Spinal cord (tissue), 10 donors: ENCODE data around the gene SSU72. TPM values are rescaled to one million over a fixed set of nuclear protein-coding genes. Genes with fewer than 3 reads are reported as not detected.
"Not testable (repeated sequence)": the region's sequence is repeated elsewhere in the genome, so short reads cannot be mapped to it uniquely, and the experiment has no call there.

Source experiments
- DNase-seq, 6 donors: peaks; one replicate each; pipeline versions ENCODE4 v3.0.0 to v3.0.0-alpha.2; 2013 to 2015; ENCODE audit warnings: low spot score in 6 of 6, low read depth in 4 of 6
- H3K27ac ChIP-seq: one replicate; pipeline ENCODE4 v1.5.1; 2013; ENCODE audit warnings: low read depth, low read length, control low read depth
- H3K27me3 ChIP-seq: one replicate; pipeline ENCODE4 v1.6.1; 2013; ENCODE audit warnings: low read length; ENCODE audit not compliant: control insufficient read depth, insufficient read depth
- H3K36me3 ChIP-seq: one replicate; pipeline ENCODE4 v1.6.1; 2013; ENCODE audit warnings: low read length; ENCODE audit not compliant: control insufficient read depth, insufficient read depth
- H3K4me1 ChIP-seq: one replicate; pipeline ENCODE4 v1.6.1; 2013; ENCODE audit warnings: low read length; ENCODE audit not compliant: control insufficient read depth, insufficient read depth
- H3K4me3 ChIP-seq: one replicate; pipeline ENCODE4 v1.5.1; 2013; ENCODE audit warnings: low read depth, low read length, control low read depth
- H3K9me3 ChIP-seq: one replicate; pipeline ENCODE4 v1.6.1; 2013; ENCODE audit warnings: low read length; ENCODE audit not compliant: control insufficient read depth, insufficient read depth
- whole genome bisulfite sequencing: methylation state at CpG from one replicate; pipeline ENCODE4 v1.1.5; 2013; ENCODE audit warnings: missing lambda C conversion rate; ENCODE audit not compliant: insufficient coverage; 5-methylcytosine and 5-hydroxymethylcytosine counted together
- polyA plus RNA-seq, 2 donors: library from polyadenylated mRNA; unstranded; fragments of 120-200 nt; gene quantifications; one replicate each; pipeline ENCODE4 v1.2.1, GENCODE V29; 2013; ENCODE audit not compliant: insufficient read length in 2 of 2
- total RNA-seq, 2 donors: library from RNA; depleted of rRNA in 1 of 2; stranded (reverse); fragments of 120-200 nt in 1 of 2; fragments of >200 nt in 1 of 2; gene quantifications; one replicate each; pipeline versions ENCODE4 v1.2.3 to v1.2.4, GENCODE V29; 2013 to 2014
- donor health status: healthy.

SSU72 gene
- total and polyA plus RNA-seq, 4 donors, result 42.1 to 121 (median 83.3) TPM

- not testable (repeated sequence) for H3K27me3 ChIP-seq, H3K27ac ChIP-seq, H3K4me1 ChIP-seq, H3K4me3 ChIP-seq, H3K9me3 ChIP-seq, DNase-seq
- peaks cover 60% of the 10 kb centered on the region for H3K36me3 ChIP-seq
- 97% methylated on average over 21 of the region's 22 CpGs for WGBS
Observed at GRCh38 chr1:1494311-1494710, 80.4 kb downstream of the SSU72 start.

Other genes with a start within 250 kb of the SSU72 start
- under 1 TPM; 0.10 to 0.44 TPM for gene TAS1R3, start 243.6 kb downstream of the SSU72 start, total RNA-seq
- gene TAS1R3, start 243.6 kb downstream of the SSU72 start, polyA plus RNA-seq, result under 1 TPM; 0.86 to 0.98 TPM
- gene DVL1, start 225.4 kb downstream of the SSU72 start, total RNA-seq, result 10 to 100 TPM; 35.7 to 68.7 TPM
- 10 to 100 TPM; 82.7 to 87.1 TPM for gene DVL1, start 225.4 kb downstream of the SSU72 start, polyA plus RNA-seq
- 100 to 1,000 TPM in 1 of 2 donors, 10 to 100 TPM in 1; 40.6 to 212 TPM for gene MXRA8, start 216.3 kb downstream of the SSU72 start, total RNA-seq
- 100 to 1,000 TPM in 1 of 2 donors, 10 to 100 TPM in 1; 48.1 to 106 TPM for gene MXRA8, start 216.3 kb downstream of the SSU72 start, polyA plus RNA-seq
- gene AURKAIP1, start 199.7 kb downstream of the SSU72 start, total RNA-seq, result 100 to 1,000 TPM in 1 of 2 donors, 10 to 100 TPM in 1; 41.4 to 105 TPM
- gene AURKAIP1, start 199.7 kb downstream of the SSU72 start, polyA plus RNA-seq, result 100 to 1,000 TPM; 124 to 130 TPM
- 100 to 1,000 TPM; 148 to 178 TPM for gene CCNL2, start 175.5 kb downstream of the SSU72 start, total RNA-seq
- 100 to 1,000 TPM; 214 to 303 TPM for gene CCNL2, start 175.5 kb downstream of the SSU72 start, polyA plus RNA-seq
- 100 to 1,000 TPM in 1 of 2 donors, 10 to 100 TPM in 1; 56.9 to 117 TPM for gene MRPL20, start 167.6 kb downstream of the SSU72 start, total RNA-seq
- 100 to 1,000 TPM; 108 to 119 TPM for gene MRPL20, start 167.6 kb downstream of the SSU72 start, polyA plus RNA-seq
- 1 to 10 TPM; 1.8 to 6.7 TPM for gene ANKRD65, start 153.6 kb downstream of the SSU72 start, total RNA-seq
- 10 to 100 TPM; 10.6 to 10.8 TPM for gene ANKRD65, start 153.6 kb downstream of the SSU72 start, polyA plus RNA-seq
- gene VWA1, start 139.2 kb downstream of the SSU72 start, total RNA-seq, result 10 to 100 TPM; 11.4 to 34.5 TPM
- gene VWA1, start 139.2 kb downstream of the SSU72 start, polyA plus RNA-seq, result 10 to 100 TPM; 53.0 to 67.0 TPM
- gene ATAD3C, start 125.2 kb downstream of the SSU72 start, total RNA-seq, result under 1 TPM; 0.10 to 0.72 TPM
- 1 to 10 TPM in 1 of 2 donors, under 1 TPM in 1; 0.68 to 2.3 TPM for gene ATAD3C, start 125.2 kb downstream of the SSU72 start, polyA plus RNA-seq
- 10 to 100 TPM in 1 of 2 donors, 1 to 10 TPM in 1; 9.8 to 19.7 TPM for gene ATAD3B, start 103.1 kb downstream of the SSU72 start, total RNA-seq
- 10 to 100 TPM; 18.4 to 37.8 TPM for gene ATAD3B, start 103.1 kb downstream of the SSU72 start, polyA plus RNA-seq
- 10 to 100 TPM in 1 of 2 donors, 1 to 10 TPM in 1; 9.0 to 22.0 TPM for gene ATAD3A, start 62.7 kb downstream of the SSU72 start, total RNA-seq
- gene ATAD3A, start 62.7 kb downstream of the SSU72 start, polyA plus RNA-seq, result 10 to 100 TPM; 33.0 to 45.7 TPM
- gene TMEM240, start 34.2 kb downstream of the SSU72 start, total RNA-seq, result 10 to 100 TPM; 10.2 to 12.3 TPM
- 10 to 100 TPM; 43.5 to 47.7 TPM for gene TMEM240, start 34.2 kb downstream of the SSU72 start, polyA plus RNA-seq
- gene FNDC10, start 25.3 kb upstream of the SSU72 start, total RNA-seq, result 1 to 10 TPM; 4.8 to 6.0 TPM
- gene FNDC10, start 25.3 kb upstream of the SSU72 start, polyA plus RNA-seq, result 10 to 100 TPM; 43.6 to 44.0 TPM
- gene MIB2, start 40.6 kb upstream of the SSU72 start, total RNA-seq, result 10 to 100 TPM; 27.0 to 72.2 TPM
- 100 to 1,000 TPM in 1 of 2 donors, 10 to 100 TPM in 1; 83.3 to 100 TPM for gene MIB2, start 40.6 kb upstream of the SSU72 start, polyA plus RNA-seq
- 10 to 100 TPM in 1 of 2 donors, 1 to 10 TPM in 1; 5.9 to 13.2 TPM for gene MMP23B, start 57.3 kb upstream of the SSU72 start, total RNA-seq
- 1 to 10 TPM; 2.6 to 8.5 TPM for gene MMP23B, start 57.3 kb upstream of the SSU72 start, polyA plus RNA-seq
- 10 to 100 TPM in 1 of 2 donors, 1 to 10 TPM in 1; 7.0 to 14.8 TPM for gene CDK11B, start 84.1 kb upstream of the SSU72 start, total RNA-seq
- 10 to 100 TPM; 44.4 to 44.5 TPM for gene CDK11B, start 84.1 kb upstream of the SSU72 start, polyA plus RNA-seq
- gene SLC35E2B, start 117.9 kb upstream of the SSU72 start, total RNA-seq, result 10 to 100 TPM; 46.2 to 49.9 TPM
- 100 to 1,000 TPM in 1 of 2 donors, 10 to 100 TPM in 1; 91.9 to 123 TPM for gene SLC35E2B, start 117.9 kb upstream of the SSU72 start, polyA plus RNA-seq
- gene CDK11A, start 149.5 kb upstream of the SSU72 start, total RNA-seq, result 10 to 100 TPM in 1 of 2 donors, 1 to 10 TPM in 1; 6.8 to 16.0 TPM
- gene CDK11A, start 149.5 kb upstream of the SSU72 start, polyA plus RNA-seq, result 10 to 100 TPM; 36.5 to 41.4 TPM
- gene NADK, start 203.6 kb upstream of the SSU72 start, total RNA-seq, result 10 to 100 TPM; 29.9 to 40.4 TPM
- gene NADK, start 203.6 kb upstream of the SSU72 start, polyA plus RNA-seq, result 10 to 100 TPM; 56.2 to 65.1 TPM